Ishikawa (cell line): Measurements from ENCODE around the gene TMEM175.

Experiments used
- CEBPB ChIP-seq: IDR thresholded peaks from 2 replicates; pipeline ENCODE4 v1.6.1; 2012
- CREB1 ChIP-seq: IDR thresholded peaks from 2 replicates; pipeline ENCODE4 v1.6.1; 2012; ENCODE audit warnings: low read depth
- EGR1 ChIP-seq: IDR thresholded peaks from 2 replicates; pipeline ENCODE4 v1.6.1; 2012
- EP300 ChIP-seq: IDR thresholded peaks from 2 replicates; pipeline ENCODE4 v1.6.1; 2012; ENCODE audit warnings: borderline replicate concordance
- FOXM1 ChIP-seq: IDR thresholded peaks from 2 replicates; pipeline ENCODE4 v1.6.1; 2012; ENCODE audit warnings: low read depth, borderline replicate concordance
- NFIC ChIP-seq: IDR thresholded peaks from 2 replicates; pipeline ENCODE4 v1.6.1; 2012
- RAD21 ChIP-seq: IDR thresholded peaks from 2 replicates; pipeline ENCODE4 v1.6.1; 2012; ENCODE audit warnings: low read depth
- TAF1 ChIP-seq: IDR thresholded peaks from 2 replicates; pipeline ENCODE4 v1.6.1; 2012; ENCODE audit warnings: low read depth, mild to moderate bottlenecking
- TCF12 ChIP-seq: IDR thresholded peaks from 2 replicates; pipeline ENCODE4 v1.6.1; 2012; ENCODE audit warnings: low read depth
- TEAD4 ChIP-seq: IDR thresholded peaks from 2 replicates; pipeline ENCODE4 v1.6.1; 2012
- YY1 ChIP-seq: IDR thresholded peaks from 2 replicates; pipeline ENCODE4 v1.6.1; 2012; ENCODE audit warnings: low read depth
- TF ChIP-seq, protein P1 (sequence below): IDR thresholded peaks from 2 replicates; pipeline ENCODE4 v1.6.1; 2012
- TF ChIP-seq, protein P2 (sequence below): IDR thresholded peaks from 2 replicates; pipeline ENCODE4 v1.6.1; 2012; ENCODE audit warnings: low read depth, mild to moderate bottlenecking
- TF ChIP-seq, protein P3 (sequence below): IDR thresholded peaks from 2 replicates; pipeline ENCODE4 v1.6.1; 2012

DNA sequence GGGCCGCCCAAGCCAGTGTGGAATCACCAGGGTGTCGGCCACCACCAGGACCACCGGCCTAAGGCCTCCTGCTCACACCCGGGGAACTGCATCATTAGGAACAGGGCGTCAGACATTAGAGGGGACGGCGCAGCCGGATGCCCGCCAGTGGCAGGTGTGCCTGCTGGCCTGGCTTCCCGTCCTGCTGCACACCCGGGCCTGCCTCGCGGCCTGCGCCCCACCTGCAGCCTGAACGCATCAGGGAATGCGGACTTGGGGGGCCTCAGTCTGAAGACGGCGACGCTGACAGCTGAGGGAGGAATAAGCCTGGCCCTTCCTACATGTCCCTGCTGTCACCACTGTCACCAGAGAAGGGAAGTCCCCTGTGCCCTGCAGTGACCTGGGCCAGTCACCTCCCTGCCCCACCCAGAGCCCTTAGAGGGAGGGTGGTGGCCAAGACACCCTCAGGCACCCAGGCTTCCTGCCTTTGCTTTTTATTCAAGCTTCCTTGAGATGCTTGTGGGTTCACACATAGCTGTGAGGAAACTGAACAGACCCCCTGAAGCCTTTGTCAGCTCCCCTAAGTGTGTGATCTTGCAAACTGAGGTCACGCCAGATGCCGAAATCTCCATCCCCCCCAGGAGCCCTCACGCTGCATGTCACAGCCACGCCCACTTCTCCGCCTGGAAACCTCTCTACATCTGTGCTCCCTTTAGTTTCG lies 37.9 kb downstream of the TMEM175 start:
- TF ChIP-seq, protein P1, sequence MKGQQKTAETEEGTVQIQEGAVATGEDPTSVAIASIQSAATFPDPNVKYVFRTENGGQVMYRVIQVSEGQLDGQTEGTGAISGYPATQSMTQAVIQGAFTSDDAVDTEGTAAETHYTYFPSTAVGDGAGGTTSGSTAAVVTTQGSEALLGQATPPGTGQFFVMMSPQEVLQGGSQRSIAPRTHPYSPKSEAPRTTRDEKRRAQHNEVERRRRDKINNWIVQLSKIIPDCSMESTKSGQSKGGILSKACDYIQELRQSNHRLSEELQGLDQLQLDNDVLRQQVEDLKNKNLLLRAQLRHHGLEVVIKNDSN, result no peak
- TF ChIP-seq FOXM1 (no peak), CREB1 (no peak), YY1 (no peak), CEBPB (no peak), EP300 (no peak), RAD21 (no peak), TEAD4 (no peak), TAF1 (no peak), EGR1 (no peak), TCF12 (no peak), NFIC (no peak)
- TF ChIP-seq, protein P2, sequence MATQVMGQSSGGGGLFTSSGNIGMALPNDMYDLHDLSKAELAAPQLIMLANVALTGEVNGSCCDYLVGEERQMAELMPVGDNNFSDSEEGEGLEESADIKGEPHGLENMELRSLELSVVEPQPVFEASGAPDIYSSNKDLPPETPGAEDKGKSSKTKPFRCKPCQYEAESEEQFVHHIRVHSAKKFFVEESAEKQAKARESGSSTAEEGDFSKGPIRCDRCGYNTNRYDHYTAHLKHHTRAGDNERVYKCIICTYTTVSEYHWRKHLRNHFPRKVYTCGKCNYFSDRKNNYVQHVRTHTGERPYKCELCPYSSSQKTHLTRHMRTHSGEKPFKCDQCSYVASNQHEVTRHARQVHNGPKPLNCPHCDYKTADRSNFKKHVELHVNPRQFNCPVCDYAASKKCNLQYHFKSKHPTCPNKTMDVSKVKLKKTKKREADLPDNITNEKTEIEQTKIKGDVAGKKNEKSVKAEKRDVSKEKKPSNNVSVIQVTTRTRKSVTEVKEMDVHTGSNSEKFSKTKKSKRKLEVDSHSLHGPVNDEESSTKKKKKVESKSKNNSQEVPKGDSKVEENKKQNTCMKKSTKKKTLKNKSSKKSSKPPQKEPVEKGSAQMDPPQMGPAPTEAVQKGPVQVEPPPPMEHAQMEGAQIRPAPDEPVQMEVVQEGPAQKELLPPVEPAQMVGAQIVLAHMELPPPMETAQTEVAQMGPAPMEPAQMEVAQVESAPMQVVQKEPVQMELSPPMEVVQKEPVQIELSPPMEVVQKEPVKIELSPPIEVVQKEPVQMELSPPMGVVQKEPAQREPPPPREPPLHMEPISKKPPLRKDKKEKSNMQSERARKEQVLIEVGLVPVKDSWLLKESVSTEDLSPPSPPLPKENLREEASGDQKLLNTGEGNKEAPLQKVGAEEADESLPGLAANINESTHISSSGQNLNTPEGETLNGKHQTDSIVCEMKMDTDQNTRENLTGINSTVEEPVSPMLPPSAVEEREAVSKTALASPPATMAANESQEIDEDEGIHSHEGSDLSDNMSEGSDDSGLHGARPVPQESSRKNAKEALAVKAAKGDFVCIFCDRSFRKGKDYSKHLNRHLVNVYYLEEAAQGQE, result no peak
- TF ChIP-seq, protein P3, sequence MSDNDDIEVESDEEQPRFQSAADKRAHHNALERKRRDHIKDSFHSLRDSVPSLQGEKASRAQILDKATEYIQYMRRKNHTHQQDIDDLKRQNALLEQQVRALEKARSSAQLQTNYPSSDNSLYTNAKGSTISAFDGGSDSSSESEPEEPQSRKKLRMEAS, result no peak
